Upper lobe of left lung (tissue), 6 donors: ENCODE results near the gene GCDH. TPM values are rescaled to one million over a fixed set of nuclear protein-coding genes. Genes with fewer than 3 reads are reported as not detected.
"Not testable (repeated sequence)": the region's sequence is repeated elsewhere in the genome, so short reads cannot be mapped to it uniquely, and the experiment has no call there.

ENCODE experiments used
- ATAC-seq, 2 donors: fragments of 200-7000 bp; cut with Tn5 transposase; one replicate each; pipeline ENCODE4 v1.9.1; 2022; ENCODE audit warnings: mild to moderate bottlenecking in 2 of 2, moderate library complexity in 2 of 2; ENCODE audit not compliant: low FRiP score in 2 of 2
- DNase-seq, 2 donors: peaks; one replicate each; pipeline ENCODE4 v3.0.0-alpha.2; 2019 to 2020
- H3K27ac ChIP-seq, 4 donors: fragments of 200-600 bp; sonication (generic); one replicate each; pipeline ENCODE4 v1.5.1; 2016 to 2019
- H3K27me3 ChIP-seq, 4 donors: fragments of 200-600 bp; sonication (generic); one replicate each; pipeline ENCODE4 v1.5.1; 2017 to 2019
- H3K36me3 ChIP-seq, 4 donors: fragments of 200-600 bp; sonication (generic); one replicate each; pipeline ENCODE4 v1.5.1; 2016 to 2019
- H3K4me1 ChIP-seq, 4 donors: fragments of 200-600 bp; sonication (generic); one replicate each; pipeline ENCODE4 v1.5.1; 2018 to 2019
- H3K4me3 ChIP-seq, 4 donors: fragments of 200-600 bp; sonication (generic); one replicate each; pipeline ENCODE4 v1.5.1; 2017 to 2019; ENCODE audit warnings: mild to moderate bottlenecking in 2 of 4, moderate library complexity in 1 of 4
- H3K9me3 ChIP-seq, 4 donors: fragments of 200-600 bp; sonication (generic); one replicate each; pipeline ENCODE4 v1.5.1; 2018 to 2019
- EP300 ChIP-seq, 4 donors: sonication (generic); formaldehyde crosslinking; IDR thresholded peaks; one replicate each; pipeline ENCODE4 v1.5.1; 2017; ENCODE audit warnings: antibody characterized with exemption in 4 of 4, control low read depth in 2 of 4
- POLR2A ChIP-seq, 4 donors: fragments of 450-650 bp; IDR thresholded peaks; one replicate each; pipeline ENCODE4 v1.5.1; 2016 to 2017; ENCODE audit warnings: antibody characterized with exemption in 4 of 4, mild to moderate bottlenecking in 2 of 4
- POLR2AphosphoS5 ChIP-seq, 2 donors: sonication (generic); formaldehyde crosslinking; IDR thresholded peaks; one replicate each; pipeline ENCODE4 v1.5.1; 2017; ENCODE audit warnings: antibody characterized with exemption in 2 of 2
- WGBS, 2 donors: methylation state at CpG; one replicate each; pipeline ENCODE4 v1.1.5; 2017 to 2018; 5-methylcytosine and 5-hydroxymethylcytosine counted together
- total RNA-seq, 6 donors: library from RNA; depleted of rRNA in 4 of 6; stranded (reverse); fragments of >200 nt in 4 of 6; gene quantifications; one replicate each; pipeline versions ENCODE4 v1.1.0 to v1.2.1, GENCODE V29; 2016 to 2021
- TF ChIP-seq, protein P1 (sequence below), 6 experiments: fragments of 450-650 bp in 4 of 6; fragments of 200-600 bp in 2 of 6; sonication (generic) in 2 of 6; IDR thresholded peaks; one replicate each; pipeline ENCODE4 v1.5.1; 2016 to 2019; ENCODE audit warnings: antibody characterized with exemption in 6 of 6
- donor health status: DM: no; HTN: no; CAD: no; lungs with moderate emphysema.
- donor health status: DM: no; HTN: yes; CAD: no; lungs with severe emphysema.

GCDH gene
- total RNA-seq, 6 donors from 2014 or later = 19.3 to 47.1 (median 33.3) TPM

DNA sequence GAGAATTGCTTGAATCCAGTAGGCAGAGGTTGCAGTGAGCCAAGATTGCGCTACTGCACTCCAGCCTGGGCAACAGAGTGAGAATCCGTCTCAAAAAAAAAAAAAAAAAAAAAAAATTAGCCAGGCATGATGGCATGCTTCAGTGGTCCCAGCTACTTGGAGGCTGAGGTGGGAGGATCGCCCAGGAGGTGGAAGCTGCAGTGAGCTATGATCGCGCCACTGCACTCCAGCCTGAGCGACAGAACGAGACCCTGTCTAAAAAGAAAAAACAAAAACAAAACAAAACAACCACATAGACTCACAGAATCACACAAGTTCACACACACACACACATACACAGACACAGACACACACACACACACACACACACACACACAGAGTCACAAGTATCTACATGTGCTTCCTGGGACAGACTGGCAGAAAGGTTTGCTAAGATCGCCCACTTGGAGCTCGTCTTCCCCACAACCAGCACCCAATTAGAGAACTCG, 617 bp upstream of the GCDH start:
- H3K36me3 ChIP-seq = peaks cover 0 to 19% (median 11%) of the 10 kb centered on the region in 4 donors
- ATAC-seq = not testable (repeated sequence)

DNA sequence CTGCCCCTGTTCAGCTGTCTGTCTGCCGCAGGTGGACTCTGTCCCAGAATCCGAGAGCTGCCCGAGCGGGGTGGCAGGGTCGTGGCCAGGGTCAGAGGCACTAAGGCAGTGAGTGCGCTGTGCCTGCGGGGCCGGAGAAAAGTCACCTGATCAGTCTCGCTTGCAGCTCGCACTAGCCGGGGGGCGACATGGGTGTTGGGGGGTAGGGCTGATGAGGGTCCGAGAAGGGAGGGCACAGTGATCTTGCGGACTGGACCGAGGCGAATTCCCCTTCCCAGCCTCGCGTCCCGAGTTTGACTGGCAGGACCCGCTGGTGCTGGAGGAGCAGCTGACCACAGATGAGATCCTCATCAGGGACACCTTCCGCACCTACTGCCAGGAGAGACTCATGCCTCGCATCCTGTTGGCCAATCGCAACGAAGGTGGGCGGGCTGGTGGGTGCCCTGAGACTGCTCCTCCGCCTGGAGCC, 627 bp downstream of the GCDH start:
- 0 to 14% methylated on average over 2 to 26 of the region's 26 CpGs for WGBS, 2 donors
- TF ChIP-seq POLR2AphosphoS5 (IDR thresholded peaks at IDR 0.05) (no peak), EP300 (IDR thresholded peaks at IDR 0.05) (no peak), POLR2A (IDR thresholded peaks at IDR 0.05) (no peak)
- TF ChIP-seq, protein P1, sequence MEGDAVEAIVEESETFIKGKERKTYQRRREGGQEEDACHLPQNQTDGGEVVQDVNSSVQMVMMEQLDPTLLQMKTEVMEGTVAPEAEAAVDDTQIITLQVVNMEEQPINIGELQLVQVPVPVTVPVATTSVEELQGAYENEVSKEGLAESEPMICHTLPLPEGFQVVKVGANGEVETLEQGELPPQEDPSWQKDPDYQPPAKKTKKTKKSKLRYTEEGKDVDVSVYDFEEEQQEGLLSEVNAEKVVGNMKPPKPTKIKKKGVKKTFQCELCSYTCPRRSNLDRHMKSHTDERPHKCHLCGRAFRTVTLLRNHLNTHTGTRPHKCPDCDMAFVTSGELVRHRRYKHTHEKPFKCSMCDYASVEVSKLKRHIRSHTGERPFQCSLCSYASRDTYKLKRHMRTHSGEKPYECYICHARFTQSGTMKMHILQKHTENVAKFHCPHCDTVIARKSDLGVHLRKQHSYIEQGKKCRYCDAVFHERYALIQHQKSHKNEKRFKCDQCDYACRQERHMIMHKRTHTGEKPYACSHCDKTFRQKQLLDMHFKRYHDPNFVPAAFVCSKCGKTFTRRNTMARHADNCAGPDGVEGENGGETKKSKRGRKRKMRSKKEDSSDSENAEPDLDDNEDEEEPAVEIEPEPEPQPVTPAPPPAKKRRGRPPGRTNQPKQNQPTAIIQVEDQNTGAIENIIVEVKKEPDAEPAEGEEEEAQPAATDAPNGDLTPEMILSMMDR (IDR thresholded peaks at IDR 0.05) = no peak
- Histone ChIP-seq H3K4me1 (peaks cover 15 to 22% (median 20%) of the 10 kb centered on the region in 4 donors), H3K9me3 (no peaks in the 10 kb centered on the region), H3K27ac (peak overlapping the region; percentile 69 to 82 (median 75)), H3K36me3 (peaks cover 0 to 30% (median 19%) of the 10 kb centered on the region in 4 donors), H3K4me3 (peak overlapping the region; percentile 67 to 93 (median 87)), H3K27me3 (no peaks in the 10 kb centered on the region)
- ATAC-seq = no peak
- DNase-seq = no peak

More for the DNA sequence above, 617 bp upstream of the GCDH start:
- Histone ChIP-seq H3K4me1 (peaks cover 24 to 33% (median 29%) of the 10 kb centered on the region in 4 donors), H3K4me3 (peak overlapping the region in 3 of 4 donors; percentile 67 to 93 (median 82)), H3K27ac (peak overlapping the region in 3 of 4 donors; percentile 40 to 82 (median 81))
- 27 to 35% methylated on average over 10 of the region's 10 CpGs for WGBS, 2 donors
- not testable (repeated sequence) for H3K27me3 ChIP-seq, DNase-seq, H3K9me3 ChIP-seq
- TF ChIP-seq POLR2A (IDR thresholded peaks at IDR 0.05) = peak in 1 of 4 donors; percentile 10

DNA sequence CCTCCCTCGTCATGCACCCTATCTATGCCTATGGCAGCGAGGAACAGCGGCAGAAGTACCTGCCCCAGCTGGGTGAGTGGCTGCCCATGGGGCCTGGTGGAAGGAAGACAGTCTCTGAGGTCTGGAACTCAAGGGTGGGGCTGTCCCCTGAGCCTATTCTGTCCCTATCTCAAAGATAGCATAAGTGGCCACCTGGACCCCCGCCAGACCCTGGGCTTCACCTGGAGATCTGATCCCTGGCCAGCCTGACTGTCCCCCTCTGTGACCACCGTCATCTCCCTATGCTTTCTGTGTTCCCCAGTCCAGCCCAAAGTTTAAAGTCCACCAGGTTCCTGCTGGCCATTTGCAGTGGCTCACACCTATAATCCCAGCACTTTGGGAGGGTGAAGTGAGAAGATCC, 2.6 kb downstream of the GCDH start:
- no peak overlapping the region for H3K27ac ChIP-seq
- WGBS, 2 donors = 98% methylated on average over 3 to 5 of the region's 5 CpGs
- no peak overlapping the region for H3K4me3 ChIP-seq
- TF ChIP-seq EP300 (IDR thresholded peaks at IDR 0.05) = no peak
- TF ChIP-seq, protein P1 (IDR thresholded peaks at IDR 0.05) = no peak
- TF ChIP-seq POLR2A (IDR thresholded peaks at IDR 0.05) = no peak
- no peak for ATAC-seq
- DNase-seq = no peak
- H3K36me3 ChIP-seq = peaks cover 0 to 47% (median 30%) of the 10 kb centered on the region in 4 donors
- no peaks in the 10 kb centered on the region for H3K9me3 ChIP-seq
- peaks cover 15 to 22% (median 20%) of the 10 kb centered on the region in 4 donors for H3K4me1 ChIP-seq
- no peaks in the 10 kb centered on the region for H3K27me3 ChIP-seq

DNA sequence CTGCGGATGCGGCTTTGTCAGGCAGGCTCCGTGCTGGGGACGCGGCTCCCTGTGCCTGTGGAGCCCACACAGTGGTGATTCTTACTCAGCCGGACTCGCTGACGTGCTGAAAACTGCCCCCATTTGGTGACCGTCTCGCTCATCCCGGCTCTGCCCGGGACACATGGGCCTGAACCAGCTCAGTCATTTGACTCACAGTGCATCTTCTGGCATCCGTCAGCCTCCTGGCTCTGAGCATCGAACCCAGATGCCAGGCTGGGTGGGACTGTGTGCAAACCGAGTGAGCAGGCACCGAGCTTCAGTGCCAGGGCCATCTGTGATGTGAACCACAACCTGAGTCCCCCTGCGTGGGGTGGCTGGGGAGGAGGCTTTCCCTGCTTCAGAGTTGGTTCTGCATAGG, 5.5 kb downstream of the GCDH start:
- H3K9me3 ChIP-seq = no peaks in the 10 kb centered on the region
- no peaks in the 10 kb centered on the region for H3K27me3 ChIP-seq
- no peak overlapping the region for H3K4me3 ChIP-seq
- peaks cover 9 to 15% (median 14%) of the 10 kb centered on the region in 4 donors for H3K4me1 ChIP-seq
- no peak overlapping the region for H3K27ac ChIP-seq
- WGBS, 2 donors = 93 to 96% methylated on average over 7 to 16 of the region's 17 CpGs
- no peak for ATAC-seq
- no peak for DNase-seq
- TF ChIP-seq, protein P1 (IDR thresholded peaks at IDR 0.05) = no peak
- TF ChIP-seq EP300 (IDR thresholded peaks at IDR 0.05) (no peak), POLR2AphosphoS5 (IDR thresholded peaks at IDR 0.05) (no peak), POLR2A (IDR thresholded peaks at IDR 0.05) (no peak)
- H3K36me3 ChIP-seq = peaks cover 0 to 53% (median 38%) of the 10 kb centered on the region in 4 donors

DNA sequence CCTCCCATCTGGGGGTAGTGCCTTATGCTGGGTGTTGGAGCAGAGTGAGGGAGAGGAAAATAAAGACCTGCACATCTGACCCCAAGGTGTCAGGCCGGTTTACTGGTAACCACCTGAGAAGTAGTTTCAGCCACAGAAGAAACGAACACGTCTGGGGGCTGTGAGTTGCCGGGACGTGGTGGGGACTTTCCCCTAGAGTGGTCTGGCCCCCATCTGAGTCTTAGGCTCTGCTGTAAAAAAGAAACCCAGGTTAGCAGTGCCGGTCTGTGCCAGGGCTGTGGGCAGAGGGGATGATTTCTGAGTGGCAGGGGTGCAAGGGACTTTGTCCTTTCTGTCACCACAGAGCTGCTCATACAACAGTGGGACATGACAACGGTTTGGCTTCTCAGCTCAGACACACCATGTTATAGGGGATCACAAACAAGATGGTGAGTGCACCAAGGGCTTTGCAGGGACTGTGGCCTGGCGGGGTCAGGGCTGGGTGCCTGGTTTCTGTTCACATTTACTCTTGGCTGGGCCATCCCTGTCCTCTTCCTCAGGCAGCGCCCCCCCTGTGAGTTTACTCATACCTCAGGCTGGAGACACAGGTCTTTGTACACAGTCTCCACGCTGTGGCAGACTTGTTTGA, 9.0 kb downstream of the GCDH start:
- no peaks in the 10 kb centered on the region for H3K4me1 ChIP-seq
- H3K27ac ChIP-seq = no peak overlapping the region
- H3K36me3 ChIP-seq = peaks cover 0 to 37% (median 28%) of the 10 kb centered on the region in 4 donors
- WGBS, 2 donors = 74 to 84% methylated on average over 10 of the region's 10 CpGs
- DNase-seq (no peak), ATAC-seq (no peak)
- H3K27me3 ChIP-seq = no peaks in the 10 kb centered on the region
- H3K4me3 ChIP-seq = no peak overlapping the region
- H3K9me3 ChIP-seq = no peaks in the 10 kb centered on the region
- TF ChIP-seq EP300 (IDR thresholded peaks at IDR 0.05) = no peak
